GM18526 (cell line): ENCODE data around the gene AOPEP.

ENCODE experiments used
- POLR2A ChIP-seq: IDR thresholded peaks from 3 replicates; pipeline ENCODE4 v1.6.1; 2011; ENCODE audit not compliant: insufficient read length; ENCODE audit errors: extremely low read depth

AOPEP gene

GRCh38 chr9:95015569-95015968, 289.1 kb downstream of the AOPEP start:
- TF ChIP-seq POLR2A: no peak

GRCh38 chr9:95017062-95017461, 290.6 kb downstream of the AOPEP start:
- no peak for TF ChIP-seq POLR2A

- TF ChIP-seq POLR2A: no peak
Measured at GRCh38 chr9:95017661-95018060, 291.2 kb downstream of the AOPEP start.

GRCh38 chr9:95018099-95018936, 291.8 kb downstream of the AOPEP start:
- TF ChIP-seq POLR2A: no peak

- TF ChIP-seq POLR2A: no peak
Measured at GRCh38 chr9:95021166-95021886, 294.8 kb downstream of the AOPEP start.

- TF ChIP-seq POLR2A: no peak
Measured at GRCh38 chr9:95022657-95023056, 296.2 kb downstream of the AOPEP start.

- no peak for TF ChIP-seq POLR2A
Measured at GRCh38 chr9:95023217-95024003, 296.9 kb downstream of the AOPEP start.

GRCh38 chr9:95024097-95024671, 297.7 kb downstream of the AOPEP start:
- no peak for TF ChIP-seq POLR2A

GRCh38 chr9:95025213-95026147, 299.0 kb downstream of the AOPEP start:
- no peak for TF ChIP-seq POLR2A

- no peak for TF ChIP-seq POLR2A
Measured at GRCh38 chr9:95026148-95026524, 299.6 kb downstream of the AOPEP start.

- no peak for TF ChIP-seq POLR2A
Measured at GRCh38 chr9:95027914-95028852, 301.7 kb downstream of the AOPEP start.

- no peak for TF ChIP-seq POLR2A
Measured at GRCh38 chr9:95028853-95029219, 302.3 kb downstream of the AOPEP start.

- TF ChIP-seq POLR2A: no peak
Measured at GRCh38 chr9:95029288-95029687, 302.8 kb downstream of the AOPEP start.
